GM12801 (cell line): ENCODE measurements around the gene NEDD4L.

Experiments
- CTCF ChIP-seq: IDR thresholded peaks from one replicate; pipeline ENCODE4 v1.5.1; 2011; ENCODE audit warnings: control low read depth; ENCODE audit not compliant: insufficient read length; ENCODE audit errors: extremely low read depth

Gene NEDD4L

GRCh38 chr18:58407649-58408407 is 363.8 kb downstream of the NEDD4L start:
- no peak for TF ChIP-seq CTCF

DNA sequence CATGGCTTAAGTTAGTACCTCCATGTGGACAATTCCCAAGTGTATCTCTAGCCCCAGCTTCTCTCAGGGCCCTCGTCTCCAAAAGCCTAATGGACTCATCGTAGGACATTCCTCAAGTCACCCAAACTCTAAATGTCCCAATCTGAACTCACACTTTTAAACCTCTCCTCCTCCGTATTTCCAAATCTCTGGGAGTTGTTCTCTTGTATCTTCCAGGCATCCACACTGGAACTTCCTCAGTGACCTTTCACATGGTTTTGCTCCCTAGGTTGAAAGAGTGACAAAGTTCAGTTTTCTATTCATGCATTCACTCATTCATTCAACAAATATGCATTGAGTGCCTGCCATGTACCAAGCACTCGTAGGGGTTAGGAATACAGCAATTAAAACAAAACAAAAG is 364.6 kb downstream of the NEDD4L start:
- TF ChIP-seq CTCF = no peak

- TF ChIP-seq CTCF = no peak
These were observed 365.9 kb downstream of the NEDD4L start for GRCh38 chr18:58409802-58410445.

GRCh38 chr18:58411323-58411722 is 367.3 kb downstream of the NEDD4L start:
- no peak for TF ChIP-seq CTCF

DNA sequence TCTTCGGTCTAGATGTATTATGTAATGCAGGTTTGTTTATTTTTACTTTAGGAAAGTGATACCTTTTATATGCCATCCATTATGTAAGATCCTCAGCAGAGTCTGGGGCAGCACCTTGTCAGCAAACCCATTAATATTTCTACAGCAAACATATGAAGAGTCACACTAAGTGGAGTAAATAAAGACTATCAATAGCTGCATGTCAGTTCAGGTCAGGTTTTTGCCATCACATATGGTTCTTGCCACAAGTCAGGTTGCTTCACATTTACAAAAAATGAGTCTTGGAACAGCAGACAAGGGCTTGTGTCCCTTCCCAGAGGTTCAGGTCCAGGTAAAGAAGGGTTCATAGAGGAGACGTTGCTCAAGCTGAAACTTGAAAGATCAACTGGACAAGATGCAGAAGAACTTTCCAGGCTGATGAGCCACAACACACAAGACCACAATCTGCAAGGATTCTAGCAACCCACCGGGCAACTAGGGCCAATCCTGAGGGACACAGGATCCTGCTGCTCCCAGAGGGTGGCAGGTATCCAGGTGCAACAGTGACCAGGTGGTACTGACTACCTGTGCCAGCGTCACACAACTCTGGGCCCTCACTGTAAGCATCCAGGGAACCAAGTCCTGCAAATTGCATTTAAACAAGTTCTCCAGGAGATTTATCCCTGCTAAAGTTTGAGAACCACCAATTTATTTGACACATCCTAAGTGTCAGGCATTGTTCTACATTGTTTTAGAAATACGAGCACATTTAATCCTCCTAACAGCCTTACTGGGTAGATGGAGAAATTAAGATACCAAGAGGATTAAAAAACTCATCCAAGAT is 369.0 kb downstream of the NEDD4L start:
- no peak for TF ChIP-seq CTCF

GRCh38 chr18:58413667-58414628 is 369.9 kb downstream of the NEDD4L start:
- TF ChIP-seq CTCF = no peak
